ENCODE measurements around the gene TLR8.
"Not testable (repeated sequence)": the region's sequence is repeated elsewhere in the genome, so short reads cannot be mapped to it uniquely, and the experiment has no call there.

Gene TLR8

GRCh38 chrX:12947545-12948235 is 41.3 kb downstream of the TLR8 start:
- no peak for DNase-seq

GRCh38 chrX:12948495-12948894 is 42.1 kb downstream of the TLR8 start:
- no peak for DNase-seq

- no peak for DNase-seq
These were observed 42.9 kb downstream of the TLR8 start for GRCh38 chrX:12949205-12949926.

GRCh38 chrX:12949927-12950656 is 43.7 kb downstream of the TLR8 start:
- peak; percentile 73 for DNase-seq

GRCh38 chrX:12950851-12951594 is 44.6 kb downstream of the TLR8 start:
- DNase-seq = peak; percentile 54

GRCh38 chrX:12951595-12951975 is 45.2 kb downstream of the TLR8 start:
- no peak for DNase-seq

- DNase-seq = no peak
These were observed 47.0 kb downstream of the TLR8 start for GRCh38 chrX:12953420-12953819.

GRCh38 chrX:12954376-12954775 is 48.0 kb downstream of the TLR8 start:
- DNase-seq = no peak

- DNase-seq = no peak
These were observed 48.6 kb downstream of the TLR8 start for GRCh38 chrX:12954981-12955380.

GRCh38 chrX:12955882-12956703 is 49.7 kb downstream of the TLR8 start:
- peak; percentile 36 for DNase-seq

- peak; percentile 32 for DNase-seq
These were observed 50.5 kb downstream of the TLR8 start for GRCh38 chrX:12956704-12957534.

GRCh38 chrX:12958059-12958458 is 51.6 kb downstream of the TLR8 start:
- DNase-seq = no peak

GRCh38 chrX:12958461-12958860 is 52.0 kb downstream of the TLR8 start:
- DNase-seq = no peak

GRCh38 chrX:12961196-12961718 is 54.8 kb downstream of the TLR8 start:
- no peak for DNase-seq

- no peak for DNase-seq
These were observed 55.7 kb downstream of the TLR8 start for GRCh38 chrX:12962041-12962504.

GRCh38 chrX:12963210-12963850 is 56.9 kb downstream of the TLR8 start:
- not testable (repeated sequence) for DNase-seq

- DNase-seq = no peak
These were observed 58.9 kb downstream of the TLR8 start for GRCh38 chrX:12965131-12965940.

- DNase-seq = no peak
These were observed 59.7 kb downstream of the TLR8 start for GRCh38 chrX:12966151-12966550.

GRCh38 chrX:12967711-12968465 is 61.5 kb downstream of the TLR8 start:
- DNase-seq = no peak
